GM13977 (cell line): ENCODE data around the gene SLIT1.

Experiments used
- DNase-seq: peaks from one replicate; pipeline ENCODE4 v3.0.0; 2012; ENCODE audit warnings: low spot score
- in situ Hi-C: fragments of 300-500 bp; cut with MboI; formaldehyde crosslinking; loops from one replicate; pipeline ENCODE4 v1.12.0; 2022; ENCODE audit warnings: low sequenced_read_pairs, low pct_unique_long_range_greater_than_20kb, mixed read lengths, inconsistent platforms; ENCODE audit not compliant: unreplicated experiment
- TF ChIP-seq, protein P1 (sequence below): IDR thresholded peaks from 2 replicates; pipeline ENCODE4 v1.5.1; 2012; ENCODE audit warnings: mild to moderate bottlenecking, control low read depth; ENCODE audit not compliant: insufficient read depth; ENCODE audit errors: extremely low read depth, missing control alignments

The SLIT1 gene

DNA sequence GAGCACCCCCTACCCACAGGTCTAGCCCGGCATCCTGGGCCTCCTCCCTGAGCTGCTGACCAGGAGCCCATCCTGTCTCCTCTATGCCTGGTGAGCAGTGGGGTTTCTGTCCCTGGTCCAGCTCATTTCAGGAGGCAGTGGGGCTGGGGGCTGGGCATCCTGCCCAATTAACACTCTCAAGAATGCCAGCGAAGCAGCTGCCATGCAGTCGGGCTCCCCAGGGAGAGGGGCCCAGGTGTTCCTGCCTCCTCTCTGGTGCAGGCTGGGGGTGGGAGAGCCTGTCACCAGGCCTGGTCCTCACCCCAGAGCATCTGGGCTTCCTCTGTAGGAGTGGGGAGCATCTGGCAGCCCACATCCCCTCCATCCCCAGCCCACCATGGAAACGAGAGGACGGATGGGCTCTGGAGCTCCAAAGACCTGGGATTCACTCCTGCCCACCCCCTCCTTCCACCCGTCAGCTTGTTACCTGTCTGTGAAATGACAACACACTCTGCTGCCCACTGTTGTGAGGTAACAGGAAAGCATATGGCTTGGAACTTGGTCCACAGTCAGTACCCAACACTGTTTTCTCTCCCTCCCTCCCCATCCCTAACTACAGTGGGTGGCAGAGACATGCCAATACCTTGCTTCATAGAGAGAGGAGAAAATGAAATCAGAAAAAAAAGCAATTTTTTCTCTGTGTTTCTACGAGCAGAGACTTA is 69.1 kb downstream of the SLIT1 start:
- in situ Hi-C loops, result no loop called here
- TF ChIP-seq, protein P1, sequence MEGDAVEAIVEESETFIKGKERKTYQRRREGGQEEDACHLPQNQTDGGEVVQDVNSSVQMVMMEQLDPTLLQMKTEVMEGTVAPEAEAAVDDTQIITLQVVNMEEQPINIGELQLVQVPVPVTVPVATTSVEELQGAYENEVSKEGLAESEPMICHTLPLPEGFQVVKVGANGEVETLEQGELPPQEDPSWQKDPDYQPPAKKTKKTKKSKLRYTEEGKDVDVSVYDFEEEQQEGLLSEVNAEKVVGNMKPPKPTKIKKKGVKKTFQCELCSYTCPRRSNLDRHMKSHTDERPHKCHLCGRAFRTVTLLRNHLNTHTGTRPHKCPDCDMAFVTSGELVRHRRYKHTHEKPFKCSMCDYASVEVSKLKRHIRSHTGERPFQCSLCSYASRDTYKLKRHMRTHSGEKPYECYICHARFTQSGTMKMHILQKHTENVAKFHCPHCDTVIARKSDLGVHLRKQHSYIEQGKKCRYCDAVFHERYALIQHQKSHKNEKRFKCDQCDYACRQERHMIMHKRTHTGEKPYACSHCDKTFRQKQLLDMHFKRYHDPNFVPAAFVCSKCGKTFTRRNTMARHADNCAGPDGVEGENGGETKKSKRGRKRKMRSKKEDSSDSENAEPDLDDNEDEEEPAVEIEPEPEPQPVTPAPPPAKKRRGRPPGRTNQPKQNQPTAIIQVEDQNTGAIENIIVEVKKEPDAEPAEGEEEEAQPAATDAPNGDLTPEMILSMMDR, result no peak
- no peak for DNase-seq

DNA sequence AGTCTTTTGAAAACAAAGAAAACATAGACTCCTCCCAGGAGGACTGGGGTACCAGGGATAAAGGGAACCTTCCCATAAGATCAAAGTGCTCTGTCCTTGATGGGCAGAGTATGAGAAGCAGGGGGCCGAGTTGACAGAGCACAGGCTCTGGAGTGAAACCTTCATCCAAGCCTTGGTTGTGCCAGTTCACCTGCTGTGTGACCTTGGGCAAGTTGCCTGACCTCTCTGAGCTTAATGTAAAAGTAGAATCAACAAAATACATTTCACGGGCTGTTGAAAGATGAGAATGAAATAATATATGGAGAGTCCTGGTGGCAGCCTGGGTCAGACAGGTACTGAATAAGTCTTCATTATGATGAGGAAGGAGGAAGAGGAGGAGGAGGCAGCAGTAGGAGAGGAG is 69.9 kb downstream of the SLIT1 start:
- TF ChIP-seq, protein P1, result no peak
- no peak for DNase-seq
- in situ Hi-C loops, result no loop called here

DNA sequence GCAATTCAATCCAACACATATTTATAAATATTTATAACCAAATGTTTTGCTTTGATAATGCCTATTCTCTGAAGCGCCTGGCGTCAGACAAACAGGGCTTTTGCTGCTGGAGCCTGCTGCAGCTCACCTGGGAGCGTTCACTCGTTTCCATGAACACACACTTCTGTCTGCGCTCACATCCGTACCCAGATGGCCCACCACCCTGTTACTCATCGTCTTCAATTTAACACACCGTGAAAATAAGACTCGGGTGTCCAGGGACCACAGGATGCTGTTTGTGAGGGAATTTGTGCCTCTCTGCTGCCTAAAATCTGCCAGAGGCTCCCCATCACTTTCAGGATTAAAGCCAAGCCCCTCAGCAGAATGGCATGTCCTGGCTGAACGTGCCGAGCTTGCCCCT is 74.1 kb downstream of the SLIT1 start:
- in situ Hi-C loops, result no loop called here
- DNase-seq, result no peak
- TF ChIP-seq, protein P1, result no peak

DNA sequence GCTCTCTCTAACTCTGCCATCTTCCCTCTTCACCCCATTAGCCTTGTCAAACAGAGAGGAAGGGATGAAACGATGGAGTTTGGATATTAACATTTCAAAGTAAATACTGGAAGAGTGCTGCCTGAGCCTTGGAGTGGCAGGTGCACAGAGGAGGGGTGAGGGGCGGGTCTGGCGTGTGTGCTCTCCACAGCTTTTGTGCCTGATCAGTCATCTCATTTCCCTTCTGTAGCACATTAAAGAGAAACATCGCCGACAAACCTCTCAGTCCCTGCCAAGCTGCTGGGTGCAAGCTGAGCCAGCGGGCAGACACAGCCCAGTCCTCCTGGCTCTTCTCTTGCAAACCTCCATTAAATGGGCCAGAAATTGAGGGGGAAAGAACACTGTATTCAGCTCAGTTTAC is 76.2 kb downstream of the SLIT1 start:
- in situ Hi-C loops, result no loop called here
- DNase-seq, result no peak
- TF ChIP-seq, protein P1, result no peak

DNA sequence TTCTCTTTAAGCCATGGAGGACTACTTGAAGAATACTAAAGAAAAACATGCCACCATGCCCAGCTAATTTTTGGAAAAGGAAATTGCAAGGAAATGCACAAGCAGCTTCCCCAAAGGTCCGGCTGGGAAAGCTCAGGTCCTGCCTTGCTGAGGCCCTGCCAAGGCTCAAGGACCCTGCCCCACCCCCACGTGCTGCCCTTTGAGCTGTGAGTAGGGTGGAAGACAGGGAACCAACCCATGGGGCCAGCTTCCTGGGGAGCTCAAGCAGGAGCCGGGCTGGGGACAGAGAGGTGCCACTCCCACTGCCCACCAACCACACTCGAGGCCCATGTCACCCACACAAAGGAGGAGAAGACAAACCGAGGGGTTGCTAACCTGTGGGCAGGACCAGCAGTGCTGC is 78.2 kb downstream of the SLIT1 start:
- DNase-seq, result no peak
- in situ Hi-C loops, result no loop called here
- TF ChIP-seq, protein P1, result no peak

DNA sequence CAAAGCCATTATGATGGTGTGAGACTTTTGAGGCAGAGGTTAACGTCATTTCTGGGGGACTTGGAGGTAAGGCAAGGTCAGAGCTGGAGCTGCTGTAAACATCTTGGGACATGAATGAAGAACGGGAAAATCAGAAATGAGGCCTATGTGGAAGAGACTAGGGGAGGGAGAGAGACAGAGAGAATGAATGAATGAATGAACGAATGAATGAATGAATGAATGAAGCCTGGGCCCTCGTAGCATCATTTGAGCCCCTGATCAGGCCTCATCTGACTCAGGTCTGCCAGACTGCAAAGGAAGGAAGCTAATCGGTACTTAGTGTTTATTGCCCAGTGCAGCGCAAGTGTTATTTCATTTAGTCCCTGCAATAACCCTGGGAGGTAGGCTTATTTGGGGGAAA is 79.6 kb downstream of the SLIT1 start:
- no peak for DNase-seq
- TF ChIP-seq, protein P1, result no peak
- in situ Hi-C loops, result no loop called here

DNA sequence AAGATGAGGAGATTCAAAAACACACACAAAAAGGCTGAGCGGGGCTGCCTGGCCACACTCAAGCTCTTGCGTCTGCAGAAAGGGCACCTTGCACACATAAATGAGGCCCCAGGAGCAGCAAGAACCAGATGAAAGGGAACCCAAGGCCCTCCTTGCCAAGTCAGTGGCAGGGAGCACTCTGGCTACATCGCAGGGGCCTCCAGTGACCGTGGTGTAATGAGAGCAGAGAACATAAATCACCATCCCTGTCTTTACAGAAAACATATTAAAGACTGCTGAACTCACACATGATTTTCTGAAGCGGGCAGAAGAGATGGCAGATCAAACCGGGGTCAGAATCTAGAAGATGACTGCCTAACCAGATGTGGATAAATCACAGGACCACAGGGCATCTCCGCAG is 80.5 kb downstream of the SLIT1 start:
- TF ChIP-seq, protein P1, result no peak
- DNase-seq, result no peak
- in situ Hi-C loops, result no loop called here
